ENCODE measurements around the gene GOLGA8K.
"Not testable (repeated sequence)": the region's sequence is repeated elsewhere in the genome, so short reads cannot be mapped to it uniquely, and the experiment has no call there.

The GOLGA8K gene

GRCh38 chr15:32385823-32386495, 17.1 kb downstream of the GOLGA8K start:
- H3K9me3 ChIP-seq (ENCODE audit: control insufficient read depth in 2 of 2, low read length in 2 of 2): not testable (repeated sequence)

GRCh38 chr15:32374185-32374584, 28.9 kb downstream of the GOLGA8K start:
- H3K4me1 ChIP-seq (ENCODE audit: control insufficient read depth in 2 of 2, insufficient read depth in 2 of 2, low read length in 2 of 2); H3K9ac ChIP-seq (ENCODE audit: low read depth in 1 of 2, low read length in 2 of 2); H3K27me3 ChIP-seq (ENCODE audit: control insufficient read depth in 2 of 2, insufficient read depth in 2 of 2, low read length in 2 of 2); H3K9me3 ChIP-seq (ENCODE audit: control insufficient read depth in 2 of 2, low read length in 2 of 2); H3K4me3 ChIP-seq (ENCODE audit: low read length in 2 of 2); H3K27ac ChIP-seq (ENCODE audit: low read depth in 2 of 2, low read length in 2 of 2); H3K36me3 ChIP-seq (ENCODE audit: control insufficient read depth in 2 of 2, insufficient read depth in 2 of 2, low read length in 2 of 2): not testable (repeated sequence)

More at GRCh38 chr15:32385823-32386495, 17.1 kb downstream of the GOLGA8K start:
- not testable (repeated sequence) for H3K4me3 ChIP-seq (ENCODE audit: low read length in 2 of 2); H3K27ac ChIP-seq (ENCODE audit: low read depth in 2 of 2, low read length in 2 of 2); H3K9ac ChIP-seq (ENCODE audit: low read depth in 1 of 2, low read length in 2 of 2); H3K36me3 ChIP-seq (ENCODE audit: control insufficient read depth in 2 of 2, insufficient read depth in 2 of 2, low read length in 2 of 2); H3K27me3 ChIP-seq (ENCODE audit: control insufficient read depth in 2 of 2, insufficient read depth in 2 of 2, low read length in 2 of 2); H3K4me1 ChIP-seq (ENCODE audit: control insufficient read depth in 2 of 2, insufficient read depth in 2 of 2, low read length in 2 of 2)

- H3K9me3 ChIP-seq (ENCODE audit: control insufficient read depth in 2 of 2, low read length in 2 of 2); H3K27ac ChIP-seq (ENCODE audit: low read depth in 2 of 2, low read length in 2 of 2); H3K36me3 ChIP-seq (ENCODE audit: control insufficient read depth in 2 of 2, insufficient read depth in 2 of 2, low read length in 2 of 2); H3K27me3 ChIP-seq (ENCODE audit: control insufficient read depth in 2 of 2, insufficient read depth in 2 of 2, low read length in 2 of 2); H3K9ac ChIP-seq (ENCODE audit: low read depth in 1 of 2, low read length in 2 of 2); H3K4me1 ChIP-seq (ENCODE audit: control insufficient read depth in 2 of 2, insufficient read depth in 2 of 2, low read length in 2 of 2); H3K4me3 ChIP-seq (ENCODE audit: low read length in 2 of 2): not testable (repeated sequence)
Observed at GRCh38 chr15:32373707-32374106, 29.4 kb downstream of the GOLGA8K start.

- not testable (repeated sequence) for H3K4me3 ChIP-seq (ENCODE audit: low read length in 2 of 2); H3K27me3 ChIP-seq (ENCODE audit: control insufficient read depth in 2 of 2, insufficient read depth in 2 of 2, low read length in 2 of 2); H3K9me3 ChIP-seq (ENCODE audit: control insufficient read depth in 2 of 2, low read length in 2 of 2); H3K36me3 ChIP-seq (ENCODE audit: control insufficient read depth in 2 of 2, insufficient read depth in 2 of 2, low read length in 2 of 2); H3K9ac ChIP-seq (ENCODE audit: low read depth in 1 of 2, low read length in 2 of 2); H3K27ac ChIP-seq (ENCODE audit: low read depth in 2 of 2, low read length in 2 of 2); H3K4me1 ChIP-seq (ENCODE audit: control insufficient read depth in 2 of 2, insufficient read depth in 2 of 2, low read length in 2 of 2)
Observed at GRCh38 chr15:32372075-32372474, 31.0 kb downstream of the GOLGA8K start.

GRCh38 chr15:32370526-32370925, 32.6 kb downstream of the GOLGA8K start:
- H3K9ac ChIP-seq (ENCODE audit: low read depth in 1 of 2, low read length in 2 of 2); H3K36me3 ChIP-seq (ENCODE audit: control insufficient read depth in 2 of 2, insufficient read depth in 2 of 2, low read length in 2 of 2); H3K27me3 ChIP-seq (ENCODE audit: control insufficient read depth in 2 of 2, insufficient read depth in 2 of 2, low read length in 2 of 2); H3K9me3 ChIP-seq (ENCODE audit: control insufficient read depth in 2 of 2, low read length in 2 of 2); H3K27ac ChIP-seq (ENCODE audit: low read depth in 2 of 2, low read length in 2 of 2); H3K4me3 ChIP-seq (ENCODE audit: low read length in 2 of 2); H3K4me1 ChIP-seq (ENCODE audit: control insufficient read depth in 2 of 2, insufficient read depth in 2 of 2, low read length in 2 of 2): not testable (repeated sequence)

GRCh38 chr15:32370064-32370463, 33.0 kb downstream of the GOLGA8K start:
- not testable (repeated sequence) for H3K9me3 ChIP-seq (ENCODE audit: control insufficient read depth in 2 of 2, low read length in 2 of 2); H3K4me1 ChIP-seq (ENCODE audit: control insufficient read depth in 2 of 2, insufficient read depth in 2 of 2, low read length in 2 of 2); H3K27me3 ChIP-seq (ENCODE audit: control insufficient read depth in 2 of 2, insufficient read depth in 2 of 2, low read length in 2 of 2); H3K9ac ChIP-seq (ENCODE audit: low read depth in 1 of 2, low read length in 2 of 2); H3K27ac ChIP-seq (ENCODE audit: low read depth in 2 of 2, low read length in 2 of 2); H3K4me3 ChIP-seq (ENCODE audit: low read length in 2 of 2); H3K36me3 ChIP-seq (ENCODE audit: control insufficient read depth in 2 of 2, insufficient read depth in 2 of 2, low read length in 2 of 2)

GRCh38 chr15:32366492-32366891, 36.6 kb downstream of the GOLGA8K start:
- not testable (repeated sequence) for H3K9me3 ChIP-seq (ENCODE audit: control insufficient read depth in 2 of 2, low read length in 2 of 2); H3K4me1 ChIP-seq (ENCODE audit: control insufficient read depth in 2 of 2, insufficient read depth in 2 of 2, low read length in 2 of 2); H3K36me3 ChIP-seq (ENCODE audit: control insufficient read depth in 2 of 2, insufficient read depth in 2 of 2, low read length in 2 of 2); H3K27me3 ChIP-seq (ENCODE audit: control insufficient read depth in 2 of 2, insufficient read depth in 2 of 2, low read length in 2 of 2); H3K27ac ChIP-seq (ENCODE audit: low read depth in 2 of 2, low read length in 2 of 2); H3K9ac ChIP-seq (ENCODE audit: low read depth in 1 of 2, low read length in 2 of 2); H3K4me3 ChIP-seq (ENCODE audit: low read length in 2 of 2)

- not testable (repeated sequence) for H3K4me3 ChIP-seq (ENCODE audit: low read length in 2 of 2); H3K27me3 ChIP-seq (ENCODE audit: control insufficient read depth in 2 of 2, insufficient read depth in 2 of 2, low read length in 2 of 2); H3K4me1 ChIP-seq (ENCODE audit: control insufficient read depth in 2 of 2, insufficient read depth in 2 of 2, low read length in 2 of 2); H3K9me3 ChIP-seq (ENCODE audit: control insufficient read depth in 2 of 2, low read length in 2 of 2); H3K9ac ChIP-seq (ENCODE audit: low read depth in 1 of 2, low read length in 2 of 2); H3K27ac ChIP-seq (ENCODE audit: low read depth in 2 of 2, low read length in 2 of 2); H3K36me3 ChIP-seq (ENCODE audit: control insufficient read depth in 2 of 2, insufficient read depth in 2 of 2, low read length in 2 of 2)
Observed at GRCh38 chr15:32365955-32366354, 37.1 kb downstream of the GOLGA8K start.

GRCh38 chr15:32364944-32365343, 38.1 kb downstream of the GOLGA8K start:
- not testable (repeated sequence) for H3K9ac ChIP-seq (ENCODE audit: low read depth in 1 of 2, low read length in 2 of 2); H3K36me3 ChIP-seq (ENCODE audit: control insufficient read depth in 2 of 2, insufficient read depth in 2 of 2, low read length in 2 of 2); H3K4me3 ChIP-seq (ENCODE audit: low read length in 2 of 2); H3K4me1 ChIP-seq (ENCODE audit: control insufficient read depth in 2 of 2, insufficient read depth in 2 of 2, low read length in 2 of 2); H3K9me3 ChIP-seq (ENCODE audit: control insufficient read depth in 2 of 2, low read length in 2 of 2); H3K27me3 ChIP-seq (ENCODE audit: control insufficient read depth in 2 of 2, insufficient read depth in 2 of 2, low read length in 2 of 2); H3K27ac ChIP-seq (ENCODE audit: low read depth in 2 of 2, low read length in 2 of 2)

- H3K27ac ChIP-seq (ENCODE audit: low read depth in 2 of 2, low read length in 2 of 2); H3K9me3 ChIP-seq (ENCODE audit: control insufficient read depth in 2 of 2, low read length in 2 of 2); H3K36me3 ChIP-seq (ENCODE audit: control insufficient read depth in 2 of 2, insufficient read depth in 2 of 2, low read length in 2 of 2); H3K4me1 ChIP-seq (ENCODE audit: control insufficient read depth in 2 of 2, insufficient read depth in 2 of 2, low read length in 2 of 2); H3K4me3 ChIP-seq (ENCODE audit: low read length in 2 of 2); H3K27me3 ChIP-seq (ENCODE audit: control insufficient read depth in 2 of 2, insufficient read depth in 2 of 2, low read length in 2 of 2); H3K9ac ChIP-seq (ENCODE audit: low read depth in 1 of 2, low read length in 2 of 2): not testable (repeated sequence)
Observed at GRCh38 chr15:32363449-32363848, 39.6 kb downstream of the GOLGA8K start.

- H3K4me3 ChIP-seq (ENCODE audit: low read length in 2 of 2); H3K4me1 ChIP-seq (ENCODE audit: control insufficient read depth in 2 of 2, insufficient read depth in 2 of 2, low read length in 2 of 2); H3K27ac ChIP-seq (ENCODE audit: low read depth in 2 of 2, low read length in 2 of 2); H3K9ac ChIP-seq (ENCODE audit: low read depth in 1 of 2, low read length in 2 of 2); H3K36me3 ChIP-seq (ENCODE audit: control insufficient read depth in 2 of 2, insufficient read depth in 2 of 2, low read length in 2 of 2); H3K9me3 ChIP-seq (ENCODE audit: control insufficient read depth in 2 of 2, low read length in 2 of 2); H3K27me3 ChIP-seq (ENCODE audit: control insufficient read depth in 2 of 2, insufficient read depth in 2 of 2, low read length in 2 of 2): not testable (repeated sequence)
Observed at GRCh38 chr15:32361662-32362061, 41.4 kb downstream of the GOLGA8K start.
